Measurements from ENCODE around the gene DLG2. TPM values are rescaled to one million over a fixed set of nuclear protein-coding genes. Genes with fewer than 3 reads are reported as not detected.
"Not testable (repeated sequence)": the region's sequence is repeated elsewhere in the genome, so short reads cannot be mapped to it uniquely, and the experiment has no call there.

Gene DLG2
- polyA plus RNA-seq, 1 experiment, result 0.68 TPM

- CTCF ChIA-PET, result interaction anchor here (0.7 kb wide), 1 partner anchor 412 kb away, joined by 3 read pairs; no protein-coding TSS in a partner anchor
- TF ChIP-seq, protein P1, sequence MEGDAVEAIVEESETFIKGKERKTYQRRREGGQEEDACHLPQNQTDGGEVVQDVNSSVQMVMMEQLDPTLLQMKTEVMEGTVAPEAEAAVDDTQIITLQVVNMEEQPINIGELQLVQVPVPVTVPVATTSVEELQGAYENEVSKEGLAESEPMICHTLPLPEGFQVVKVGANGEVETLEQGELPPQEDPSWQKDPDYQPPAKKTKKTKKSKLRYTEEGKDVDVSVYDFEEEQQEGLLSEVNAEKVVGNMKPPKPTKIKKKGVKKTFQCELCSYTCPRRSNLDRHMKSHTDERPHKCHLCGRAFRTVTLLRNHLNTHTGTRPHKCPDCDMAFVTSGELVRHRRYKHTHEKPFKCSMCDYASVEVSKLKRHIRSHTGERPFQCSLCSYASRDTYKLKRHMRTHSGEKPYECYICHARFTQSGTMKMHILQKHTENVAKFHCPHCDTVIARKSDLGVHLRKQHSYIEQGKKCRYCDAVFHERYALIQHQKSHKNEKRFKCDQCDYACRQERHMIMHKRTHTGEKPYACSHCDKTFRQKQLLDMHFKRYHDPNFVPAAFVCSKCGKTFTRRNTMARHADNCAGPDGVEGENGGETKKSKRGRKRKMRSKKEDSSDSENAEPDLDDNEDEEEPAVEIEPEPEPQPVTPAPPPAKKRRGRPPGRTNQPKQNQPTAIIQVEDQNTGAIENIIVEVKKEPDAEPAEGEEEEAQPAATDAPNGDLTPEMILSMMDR (IDR thresholded peaks at IDR 0.05; ENCODE audit: low read depth, low read length), result no peak
- POLR2A ChIA-PET, result no interaction called here
- Histone ChIP-seq H3K4me3 (ENCODE audit: low read depth, low read length) (no peak overlapping the region), H3K27me3 (ENCODE audit: control insufficient read depth, insufficient read depth, low read length) (no peaks in the 10 kb centered on the region), H3K9me3 (ENCODE audit: control insufficient read depth, insufficient read depth, low read length) (no peaks in the 10 kb centered on the region), H3K27ac (ENCODE audit: low read depth, low read length) (no peak overlapping the region)
- no peak for DNase-seq (ENCODE audit: low read depth, low spot score)
These were observed 503.4 kb downstream of the DLG2 start for GRCh38 chr11:85123752-85124231.

DNA sequence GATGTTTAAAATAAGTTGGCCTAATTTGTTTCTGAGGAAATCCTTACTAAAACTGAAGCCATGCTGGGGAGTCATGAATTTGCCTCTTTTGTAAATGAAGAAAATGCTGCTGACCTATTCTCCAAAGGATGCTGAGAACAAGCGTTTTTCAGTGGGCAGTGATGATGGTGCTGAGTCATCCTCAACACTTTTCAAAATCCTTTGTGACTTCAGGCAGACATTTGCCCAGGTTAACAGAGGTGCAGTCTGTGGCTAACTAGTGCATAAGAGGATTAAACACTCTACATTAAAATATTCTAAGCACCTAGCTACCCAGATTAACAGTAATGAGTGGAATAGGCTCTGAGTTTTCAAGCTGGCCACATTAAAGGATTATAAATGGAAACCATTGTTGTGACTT lies 509.0 kb downstream of the DLG2 start:
- ChIA-PET POLR2A (no interaction called here), CTCF (no interaction called here)
- Histone ChIP-seq H3K9me3 (ENCODE audit: control insufficient read depth, insufficient read depth, low read length) (no peaks in the 10 kb centered on the region), H3K4me3 (ENCODE audit: low read depth, low read length) (no peak overlapping the region), H3K27ac (ENCODE audit: low read depth, low read length) (no peak overlapping the region), H3K27me3 (ENCODE audit: control insufficient read depth, insufficient read depth, low read length) (no peaks in the 10 kb centered on the region)
- no peak for DNase-seq (ENCODE audit: low read depth, low spot score)
- TF ChIP-seq, protein P1 (IDR thresholded peaks at IDR 0.05; ENCODE audit: low read depth, low read length), result no peak

GRCh38 chr11:85115798-85116197 lies 511.3 kb downstream of the DLG2 start:
- DNase-seq (ENCODE audit: low read depth, low spot score), result no peak
- H3K9me3 ChIP-seq (ENCODE audit: control insufficient read depth, insufficient read depth, low read length), result no peaks in the 10 kb centered on the region
- TF ChIP-seq, protein P1 (IDR thresholded peaks at IDR 0.05; ENCODE audit: low read depth, low read length), result no peak
- H3K4me3 ChIP-seq (ENCODE audit: low read depth, low read length), result no peak overlapping the region
- no peak overlapping the region for H3K27ac ChIP-seq (ENCODE audit: low read depth, low read length)
- ChIA-PET CTCF (interaction anchor here (0.7 kb wide), 1 partner anchor 30 kb away, joined by 4 read pairs; no protein-coding TSS in a partner anchor), POLR2A (no interaction called here)
- no peaks in the 10 kb centered on the region for H3K27me3 ChIP-seq (ENCODE audit: control insufficient read depth, insufficient read depth, low read length)

GRCh38 chr11:85114786-85115185 lies 512.4 kb downstream of the DLG2 start:
- no peaks in the 10 kb centered on the region for H3K9me3 ChIP-seq (ENCODE audit: control insufficient read depth, insufficient read depth, low read length)
- H3K27me3 ChIP-seq (ENCODE audit: control insufficient read depth, insufficient read depth, low read length), result no peaks in the 10 kb centered on the region
- ChIA-PET POLR2A (interaction anchor here (0.7 kb wide), 1 partner anchor 73 kb away, joined by 3 read pairs; no protein-coding TSS in a partner anchor), CTCF (no interaction called here)
- TF ChIP-seq, protein P1 (IDR thresholded peaks at IDR 0.05; ENCODE audit: low read depth, low read length), result no peak
- H3K27ac ChIP-seq (ENCODE audit: low read depth, low read length), result no peak overlapping the region
- DNase-seq (ENCODE audit: low read depth, low spot score), result peak; percentile 32
- no peak overlapping the region for H3K4me3 ChIP-seq (ENCODE audit: low read depth, low read length)

- POLR2A ChIA-PET; DNase-seq (ENCODE audit: low read depth, low spot score); H3K9me3 ChIP-seq (ENCODE audit: control insufficient read depth, insufficient read depth, low read length); H3K27me3 ChIP-seq (ENCODE audit: control insufficient read depth, insufficient read depth, low read length); H3K4me3 ChIP-seq (ENCODE audit: low read depth, low read length); H3K27ac ChIP-seq (ENCODE audit: low read depth, low read length): not testable (repeated sequence)
- CTCF ChIA-PET, result interaction anchor here (1.2 kb wide), 1 partner anchor 21 kb away, joined by 4 read pairs; no protein-coding TSS in a partner anchor
These were observed 516.9 kb downstream of the DLG2 start for GRCh38 chr11:85110246-85110645.
